NK-92 treated with Interleukin-12 subunit alpha and Interleukin-12 subunit beta, amount 100 ng/mL, for 24 hours (cell line): Measurements from ENCODE around the gene CLCN7.
"Not testable (repeated sequence)": the region's sequence is repeated elsewhere in the genome, so short reads cannot be mapped to it uniquely, and the experiment has no call there.

ENCODE experiments used
- DNase-seq: peaks from one replicate; lab custom pipeline; 2025; lab: John Stamatoyannopoulos, UW

CLCN7 gene

DNA sequence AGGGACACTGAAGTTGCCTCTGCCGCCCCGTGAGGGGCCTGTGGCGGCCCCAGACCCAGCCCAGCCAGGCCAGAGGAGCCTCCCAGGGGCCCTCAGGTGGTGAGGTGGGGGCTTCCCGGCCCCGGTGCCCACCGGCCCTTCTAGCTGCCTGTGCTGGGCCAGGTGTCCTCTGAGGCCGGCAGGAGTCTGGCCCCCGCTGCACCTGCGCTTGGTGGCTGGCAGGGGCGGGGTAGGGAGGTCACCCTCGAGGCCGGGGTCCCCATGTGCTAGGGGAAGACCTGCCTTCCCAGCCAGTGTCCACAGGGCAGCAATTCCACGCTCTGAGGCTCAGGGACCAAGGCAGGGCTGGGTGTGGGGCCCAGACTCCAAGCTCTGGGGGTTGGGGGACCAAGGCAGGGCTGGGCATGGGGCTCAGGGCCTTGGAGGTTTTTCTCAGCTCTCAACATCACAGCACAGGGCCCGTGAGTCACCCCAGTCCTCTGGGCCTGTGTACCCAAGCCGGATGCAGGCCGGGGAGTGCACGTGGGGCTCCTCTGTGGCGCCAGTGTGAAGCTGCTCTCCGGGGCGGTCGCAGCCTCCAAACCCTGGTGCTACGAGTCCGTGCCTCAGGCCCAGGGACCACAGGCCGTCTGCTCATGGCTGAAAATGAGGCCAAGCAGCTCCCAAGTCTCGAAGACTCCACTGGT lies 29.2 kb downstream of the CLCN7 start:
- no peak for DNase-seq

DNA sequence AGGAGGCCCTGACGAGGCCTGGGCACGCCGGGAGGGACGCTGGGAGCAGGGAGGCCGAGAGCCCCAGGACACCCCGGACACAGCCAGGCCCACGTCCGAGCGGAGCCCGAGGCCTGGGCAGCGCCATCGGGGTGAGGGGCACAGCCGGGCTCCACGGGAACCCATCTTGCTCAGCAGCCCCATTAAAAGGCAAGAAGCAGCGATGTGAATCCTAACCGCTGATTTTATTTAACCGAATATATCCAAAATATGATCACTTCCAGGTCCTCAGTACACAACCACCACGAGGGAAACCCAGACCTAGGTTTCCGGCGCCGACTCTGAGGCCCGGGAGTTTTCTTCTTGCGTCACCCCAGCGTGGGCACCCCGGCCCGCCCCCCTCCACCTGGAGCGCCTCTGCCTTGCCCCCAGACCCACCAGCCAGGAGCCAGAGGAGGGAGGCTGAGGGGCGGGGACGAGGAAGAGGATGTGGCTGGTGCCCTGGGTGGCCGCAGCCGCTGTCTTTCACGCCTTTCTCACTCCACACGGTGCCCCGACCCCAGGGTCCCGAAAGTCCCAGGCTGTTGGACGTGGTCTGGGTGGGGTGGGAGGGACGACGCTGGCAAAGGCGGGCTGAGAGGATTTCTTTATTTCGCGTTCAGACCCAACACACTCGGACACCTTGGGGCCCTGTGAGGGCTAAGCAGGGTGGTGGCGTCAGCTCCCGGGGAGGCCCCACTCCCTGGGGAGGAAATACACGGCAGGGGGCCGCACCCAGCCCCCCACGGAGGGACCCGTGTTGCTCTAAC lies 29.9 kb downstream of the CLCN7 start:
- DNase-seq: no peak

DNA sequence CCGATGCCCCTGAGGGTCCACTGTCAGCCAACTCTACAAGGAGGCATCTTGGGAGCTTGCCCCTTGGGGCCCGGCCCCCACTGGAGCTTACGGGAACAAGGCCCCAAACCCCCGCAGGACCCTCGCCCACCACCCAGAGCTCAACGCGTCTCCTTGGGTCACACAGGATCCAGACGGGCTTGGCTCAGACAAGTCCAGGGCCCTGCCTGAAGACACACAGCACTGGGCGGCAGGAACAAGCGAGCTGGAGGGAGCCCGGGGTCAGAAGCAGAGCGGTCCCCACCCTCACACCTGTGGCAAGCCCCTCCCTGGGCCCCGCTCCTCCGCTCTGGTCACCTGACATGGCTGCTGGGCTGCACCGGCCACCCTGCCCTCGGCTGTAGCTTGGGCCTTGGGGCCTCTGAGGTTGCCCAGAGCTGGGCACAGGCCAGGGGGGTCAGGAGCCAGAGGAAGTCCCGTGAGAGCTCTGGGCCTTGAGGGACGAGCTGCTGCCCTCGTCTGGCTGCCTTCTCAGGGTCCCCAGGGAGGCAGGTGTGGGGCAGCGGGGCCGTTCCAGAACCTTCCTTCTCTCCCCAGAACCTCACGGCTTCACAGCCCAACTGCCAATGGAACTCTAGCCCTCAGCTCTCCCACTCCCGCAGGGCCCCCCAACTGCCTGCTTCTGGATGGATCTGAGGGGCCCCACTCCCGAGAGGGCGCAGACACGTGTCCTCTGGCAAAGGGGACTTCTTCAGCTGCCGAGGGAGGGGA lies 30.7 kb downstream of the CLCN7 start, which contains the start of gene CCDC154:
TSS of gene CCDC154 (minus strand) at position 577 of the 750 bp plus-strand sequence. CDS start at position 343, 234 bp downstream.
- DNase-seq: no peak

DNA sequence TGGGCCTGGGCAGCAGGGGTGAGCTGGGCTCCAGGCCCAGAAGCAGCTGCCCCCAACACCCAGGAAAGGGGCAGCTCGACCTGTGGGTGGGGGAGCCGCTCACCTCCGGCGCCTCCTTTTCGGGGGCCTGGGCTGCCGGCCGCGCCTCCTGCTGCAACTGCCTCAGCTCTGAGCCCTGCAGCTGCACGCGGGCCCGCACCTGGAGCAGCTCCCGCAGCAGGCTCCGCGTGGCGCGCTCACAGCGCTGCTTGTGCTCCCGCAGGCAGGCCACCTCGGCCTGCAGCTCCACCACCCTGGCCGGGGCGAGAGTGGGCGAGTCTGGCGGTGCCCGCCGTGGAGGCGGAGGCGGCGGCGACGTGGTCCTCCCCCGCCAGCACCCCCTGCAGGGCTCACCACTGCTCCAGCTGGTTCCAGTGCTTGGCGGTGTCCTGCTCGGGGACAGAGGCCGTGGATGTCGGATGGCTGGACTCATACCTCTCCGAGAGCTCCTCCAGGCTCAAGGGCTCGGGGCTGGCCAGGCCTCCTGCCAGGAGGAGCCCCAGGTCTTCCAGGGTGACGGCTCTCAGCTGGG lies 31.3 kb downstream of the CLCN7 start:
- no peak for DNase-seq

DNA sequence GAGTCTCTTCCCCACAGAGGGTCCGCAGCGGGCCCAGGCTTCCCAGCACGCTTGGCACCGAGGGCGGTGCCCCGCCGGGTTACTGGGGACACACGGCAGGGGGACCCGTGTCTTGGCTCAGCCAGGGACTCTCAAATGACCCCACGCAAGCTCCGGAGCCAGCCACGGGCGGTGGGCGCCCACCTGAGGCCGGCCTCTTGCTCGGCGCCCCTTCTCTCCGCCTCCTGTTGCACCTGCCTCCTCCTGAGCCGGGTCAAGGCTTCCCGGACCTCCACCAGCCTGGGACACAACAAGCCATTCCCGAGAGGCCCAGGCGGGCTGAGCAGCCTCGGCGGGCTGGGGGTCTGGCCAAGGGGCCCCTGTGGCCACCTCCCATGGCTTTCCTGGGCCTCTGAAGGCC lies 32.1 kb downstream of the CLCN7 start:
- no peak for DNase-seq

DNA sequence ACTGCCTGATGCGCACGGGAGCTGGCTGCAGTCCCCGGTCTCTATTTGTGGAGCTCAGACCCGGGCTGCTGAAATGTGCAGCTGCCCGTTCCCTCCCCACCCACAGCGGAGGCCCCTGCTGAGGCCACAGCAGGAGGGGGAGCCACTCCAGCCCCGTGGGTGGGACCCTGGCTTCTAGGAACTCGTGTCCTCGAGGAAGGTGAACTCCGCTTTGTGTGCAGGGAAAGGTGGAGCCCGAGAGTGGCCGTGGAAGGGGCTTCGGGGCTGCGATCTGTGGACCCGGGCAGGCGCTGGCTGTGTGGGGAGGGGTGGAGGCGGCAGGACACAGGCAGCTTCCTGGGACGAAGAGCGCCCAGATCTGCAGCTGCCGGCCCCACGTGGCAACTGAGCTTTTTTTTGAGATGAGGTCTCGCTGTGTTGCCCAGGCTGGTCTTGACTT lies 33.4 kb downstream of the CLCN7 start:
- no peak for DNase-seq

DNA sequence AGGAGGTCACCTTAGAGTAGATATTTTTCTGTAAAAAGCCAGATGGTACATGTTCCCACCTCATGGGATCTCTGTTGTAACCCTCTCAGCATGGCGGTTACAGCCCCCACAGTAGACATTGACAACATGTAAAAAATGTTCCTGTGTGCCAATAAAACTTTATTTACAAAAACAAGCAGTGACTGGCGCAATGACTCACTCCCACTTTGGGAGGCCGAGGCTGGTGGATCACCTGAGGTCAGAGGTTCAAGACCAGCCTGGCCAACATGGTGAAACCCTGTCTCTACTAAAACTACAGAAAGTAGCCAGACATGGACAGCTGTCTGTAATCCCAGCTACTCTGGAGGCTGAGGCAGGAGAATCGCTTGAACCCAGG lies 35.1 kb downstream of the CLCN7 start:
- not testable (repeated sequence) for DNase-seq

DNA sequence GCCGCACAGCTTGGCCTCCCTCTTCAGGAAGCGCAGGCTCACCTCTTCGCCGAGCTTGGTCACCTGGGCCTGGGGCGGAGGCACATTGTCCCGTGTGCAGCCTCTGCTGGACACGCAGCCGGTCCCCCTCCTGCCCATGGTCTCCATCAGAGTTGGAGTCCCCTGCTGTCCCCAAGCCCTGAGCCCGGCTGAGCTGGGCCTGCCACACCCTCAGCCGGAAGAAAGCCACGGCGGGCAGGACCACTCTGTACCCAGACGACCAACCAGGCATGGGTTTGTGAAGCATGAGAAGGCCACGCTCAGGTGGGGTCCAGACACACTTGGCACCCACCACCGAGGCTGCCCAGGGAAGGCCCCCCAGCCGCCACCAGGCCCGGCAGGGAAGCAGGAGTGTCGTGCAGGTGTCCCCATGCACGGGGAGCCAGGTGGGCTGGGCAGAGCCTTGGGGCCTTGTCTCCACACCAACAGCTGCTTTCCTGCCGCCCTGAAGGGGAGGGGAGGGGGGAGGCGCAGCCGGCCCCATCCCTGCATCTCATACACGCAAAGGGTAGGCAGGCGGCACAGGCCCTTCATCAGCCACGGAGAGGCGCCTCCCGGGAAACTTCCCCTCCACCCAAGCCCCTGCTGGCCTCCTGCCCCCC lies 35.6 kb downstream of the CLCN7 start:
- no peak for DNase-seq

DNA sequence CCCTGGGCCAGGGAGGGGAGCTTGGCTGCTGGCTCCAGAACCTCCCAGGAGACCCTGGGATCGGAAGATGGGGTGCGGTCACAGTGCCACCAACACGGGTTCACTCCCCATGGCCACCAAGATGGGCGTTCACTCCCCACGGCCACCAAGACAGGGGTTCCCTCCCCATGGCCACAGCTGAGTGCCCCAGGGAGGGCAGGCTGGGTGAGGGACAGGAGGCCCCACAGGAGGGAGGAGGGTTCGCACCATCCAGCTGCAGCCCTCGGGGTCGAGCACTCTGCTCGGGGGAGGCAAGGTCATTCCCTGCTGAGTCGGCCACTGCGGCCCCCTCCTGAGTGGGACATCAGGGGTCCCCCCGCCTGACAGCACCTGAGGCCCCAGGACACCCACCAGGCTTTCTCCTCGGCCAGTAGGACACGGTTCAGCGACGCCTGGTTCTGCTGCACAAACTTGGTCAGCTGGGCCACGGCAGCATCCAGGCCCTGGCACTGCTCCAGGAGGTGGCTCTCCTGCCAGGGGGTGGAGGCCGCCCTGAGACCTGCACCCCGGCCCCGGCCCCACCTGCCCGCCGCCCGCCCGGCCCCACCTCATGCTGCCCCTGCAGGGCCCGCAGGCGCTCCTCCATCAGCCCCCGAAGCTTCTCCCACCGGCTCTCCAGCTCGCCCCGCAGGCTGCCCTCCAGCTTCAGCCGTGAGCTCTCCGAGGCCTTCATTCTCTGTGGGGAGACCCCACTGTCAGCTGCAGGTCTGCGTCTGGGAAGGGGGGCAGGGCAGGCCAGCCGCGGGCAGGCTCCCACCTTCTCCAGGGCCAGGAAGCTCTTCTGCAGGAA lies 36.4 kb downstream of the CLCN7 start:
- no peak for DNase-seq

DNA sequence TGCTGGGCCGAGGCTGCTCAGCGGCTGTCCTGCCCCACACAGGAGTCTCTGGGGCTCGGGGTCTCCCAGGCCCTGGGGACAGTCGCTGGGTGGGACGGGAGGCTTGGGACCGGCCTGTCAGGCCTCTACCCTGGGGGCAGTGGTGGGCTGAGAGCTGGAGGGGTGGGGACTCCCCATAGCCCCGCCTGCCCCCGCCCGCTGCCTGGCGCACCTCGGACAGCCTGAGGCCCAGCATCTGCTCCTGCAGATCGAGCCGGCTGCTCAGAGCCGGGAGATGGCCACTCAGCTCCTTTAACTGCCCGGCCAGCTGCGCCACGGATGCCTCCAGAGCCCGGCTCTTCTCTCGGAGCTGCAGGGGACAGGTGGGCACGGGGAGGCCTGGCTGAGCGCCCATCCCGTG lies 37.2 kb downstream of the CLCN7 start:
- DNase-seq: no peak

DNA sequence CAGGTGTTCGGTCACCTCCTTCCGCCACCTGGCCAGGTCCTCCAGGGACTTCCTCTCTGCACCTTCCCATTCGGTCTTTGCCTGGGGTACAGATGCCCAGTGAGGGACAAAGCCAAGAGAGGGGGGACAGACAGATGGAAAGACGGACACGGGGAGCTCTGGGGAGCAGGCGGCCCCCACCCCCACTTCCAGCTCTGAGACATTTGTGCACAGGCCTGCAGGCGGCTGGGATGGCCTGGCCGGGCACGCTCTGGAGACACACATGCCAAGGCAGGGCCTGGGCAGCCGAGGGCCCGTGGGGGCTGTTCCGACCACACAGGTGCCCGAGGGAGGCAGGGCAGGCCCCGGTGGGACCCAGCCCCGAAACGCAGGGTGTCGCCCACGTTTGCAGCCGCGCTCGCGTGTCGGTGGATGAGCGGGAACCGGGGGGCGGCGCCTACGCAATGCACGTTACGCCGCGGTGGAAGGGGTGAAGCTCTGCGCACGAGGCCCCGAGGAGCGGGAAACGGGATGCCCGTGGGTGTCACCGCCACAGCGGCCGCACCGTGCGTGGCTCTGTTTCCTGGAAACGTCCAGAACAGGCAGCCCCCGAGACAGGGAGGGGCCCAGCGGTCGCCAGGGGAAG lies 38.0 kb downstream of the CLCN7 start:
- no peak for DNase-seq

DNA sequence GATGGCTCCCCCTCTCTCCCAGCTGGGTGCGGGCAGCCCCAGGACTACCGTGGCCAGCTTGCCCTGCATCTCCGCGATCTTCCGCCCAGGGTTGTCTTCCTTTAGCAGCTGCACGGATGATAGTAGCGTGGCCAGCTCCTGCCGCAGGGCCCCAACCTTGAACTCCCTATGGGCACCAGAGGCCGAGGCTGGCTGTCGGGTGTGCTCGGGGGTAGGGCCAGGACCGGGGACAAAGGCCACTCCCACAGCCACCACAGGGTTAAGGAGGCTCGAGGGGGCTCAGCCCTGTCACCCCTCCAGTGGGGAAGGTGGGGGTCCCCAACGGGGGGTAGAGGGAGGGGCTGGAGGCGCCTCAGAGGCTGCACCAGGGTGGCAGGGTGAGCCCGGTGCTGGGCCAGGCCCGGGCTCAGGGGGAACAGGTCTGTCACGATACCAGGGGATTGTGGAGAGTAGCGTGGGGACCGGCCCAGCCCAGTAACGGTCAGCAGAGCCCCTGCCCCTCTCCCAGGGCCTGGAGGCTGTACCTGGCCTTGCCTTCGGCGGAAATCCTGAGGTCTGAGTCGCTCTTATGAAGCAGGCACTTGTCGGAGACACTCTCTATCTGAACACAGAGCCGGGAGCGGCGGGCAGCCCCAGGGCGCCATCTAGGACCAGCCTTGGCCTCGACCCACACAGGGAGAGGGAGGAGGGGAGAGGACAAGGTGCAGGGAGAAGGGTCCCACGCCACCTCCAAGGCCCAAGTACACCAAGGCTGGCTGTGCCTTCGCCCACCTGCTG lies 38.7 kb downstream of the CLCN7 start:
- no peak for DNase-seq

DNA sequence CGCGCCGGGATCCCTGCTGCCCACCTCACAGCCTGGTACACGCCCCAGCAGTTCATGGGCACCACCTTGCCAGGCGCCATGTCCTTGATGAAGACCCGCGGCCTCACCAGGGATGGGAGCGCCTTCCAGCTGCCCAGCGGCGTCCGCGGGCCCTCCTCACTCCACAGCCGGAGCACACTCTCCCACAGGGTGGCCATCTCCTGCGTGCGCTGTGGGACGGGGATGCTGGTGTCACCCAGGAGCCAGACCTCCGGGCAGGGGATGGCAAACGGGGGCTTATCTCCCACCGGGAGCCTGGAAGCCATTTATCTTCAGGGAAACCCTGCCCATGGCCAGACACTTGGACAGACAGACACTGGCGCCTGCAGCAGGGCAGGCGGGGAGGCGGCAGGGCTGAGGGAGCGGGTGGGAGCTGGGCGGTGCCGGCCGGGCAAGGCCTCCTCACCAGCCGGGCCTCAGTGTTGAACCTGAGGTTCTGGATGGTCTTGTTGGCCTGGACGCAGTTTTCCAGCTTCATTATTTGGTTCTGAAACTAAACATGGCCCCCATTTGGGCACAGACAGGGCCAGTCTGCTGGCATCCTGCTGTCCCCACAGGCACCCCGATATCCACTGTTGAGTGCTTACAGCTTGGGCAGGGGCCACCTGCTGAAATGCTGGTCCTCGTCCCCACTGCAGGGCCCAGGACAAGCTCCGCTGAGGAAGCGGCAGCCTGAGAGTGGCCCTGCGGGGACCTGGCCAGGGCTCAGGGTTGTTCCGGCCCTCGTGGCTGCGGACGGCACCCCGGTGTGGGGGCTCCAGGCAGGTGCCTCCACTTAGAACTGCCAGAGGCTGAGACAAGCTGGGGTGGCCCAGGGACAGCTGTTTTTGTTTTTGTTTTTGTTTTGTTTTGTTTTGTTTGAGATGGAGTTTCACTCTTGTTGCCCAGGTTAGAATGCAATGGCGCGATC lies 39.9 kb downstream of the CLCN7 start:
- DNase-seq: no peak

DNA sequence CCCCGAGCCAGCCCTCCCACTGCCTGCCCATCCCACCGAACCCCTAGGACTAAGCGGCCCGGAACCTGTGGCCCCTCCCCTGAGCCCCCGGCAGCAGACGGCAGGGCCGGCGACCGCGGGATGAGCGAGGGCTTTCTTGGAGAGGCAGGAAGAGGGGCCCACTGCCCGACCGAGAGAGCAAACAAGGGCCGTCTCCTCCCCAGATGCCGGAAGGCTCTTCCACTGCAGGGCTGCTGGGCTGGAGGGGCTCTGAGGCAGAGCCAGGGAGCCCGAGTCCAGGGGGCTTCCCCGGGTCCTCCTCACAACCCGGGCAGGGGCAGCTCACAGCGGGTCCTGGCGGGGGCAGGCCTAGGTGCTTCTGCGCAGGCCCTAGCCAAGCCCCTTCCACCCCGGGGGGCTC lies 41.1 kb downstream of the CLCN7 start:
- no peak for DNase-seq

DNA sequence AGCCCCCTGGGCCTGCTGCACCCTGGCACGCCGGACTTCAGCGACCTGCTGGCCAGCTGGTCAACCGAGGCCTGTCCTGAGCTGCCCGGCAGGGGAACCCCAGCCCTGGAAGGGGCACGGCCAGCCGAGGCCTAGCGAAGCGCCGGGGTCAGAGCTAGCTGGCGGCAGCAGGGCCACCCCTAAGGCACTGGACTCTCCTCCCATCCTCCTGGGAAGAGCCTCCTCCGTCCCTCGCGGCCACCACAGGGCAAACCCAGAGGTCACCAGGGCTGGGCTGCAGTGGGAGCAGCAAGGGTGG lies 41.6 kb downstream of the CLCN7 start:
- DNase-seq: no peak

DNA sequence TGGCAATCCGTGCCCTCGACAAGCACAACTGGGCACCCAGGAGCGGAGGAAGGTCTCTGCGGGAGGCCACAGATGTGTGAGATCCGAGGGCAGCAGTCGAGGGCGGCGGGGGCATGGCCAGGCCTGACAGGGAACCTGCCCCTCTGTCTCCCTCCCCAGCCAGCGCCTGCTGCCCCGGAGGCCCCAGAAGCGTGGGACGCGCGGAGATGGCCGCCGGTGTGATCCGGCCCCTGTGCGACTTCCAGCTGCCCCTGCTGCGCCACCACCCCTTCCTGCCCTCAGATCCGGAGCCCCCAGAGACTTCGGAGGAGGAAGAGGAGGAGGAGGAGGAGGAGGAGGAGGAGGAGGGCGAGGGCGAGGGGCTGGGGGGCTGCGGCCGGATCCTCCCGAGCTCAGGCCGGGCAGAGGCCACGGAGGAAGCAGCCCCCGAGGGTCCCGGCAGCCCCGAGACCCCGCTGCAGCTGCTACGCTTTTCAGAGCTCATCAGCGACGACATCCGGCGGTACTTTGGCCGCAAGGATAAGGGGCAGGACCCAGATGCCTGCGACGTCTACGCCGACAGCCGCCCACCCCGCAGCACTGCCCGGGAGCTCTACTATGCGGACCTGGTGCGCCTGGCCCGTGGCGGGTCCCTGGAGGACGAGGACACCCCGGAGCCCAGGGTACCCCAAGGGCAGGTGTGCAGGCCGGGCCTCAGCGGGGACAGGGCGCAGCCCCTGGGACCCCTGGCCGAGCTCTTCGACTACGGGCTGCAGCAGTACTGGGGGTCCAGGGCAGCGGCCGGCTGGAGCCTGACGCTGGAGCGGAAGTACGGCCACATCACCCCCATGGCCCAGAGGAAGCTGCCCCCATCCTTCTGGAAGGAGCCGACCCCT lies 42.2 kb downstream of the CLCN7 start:
- no peak for DNase-seq

DNA sequence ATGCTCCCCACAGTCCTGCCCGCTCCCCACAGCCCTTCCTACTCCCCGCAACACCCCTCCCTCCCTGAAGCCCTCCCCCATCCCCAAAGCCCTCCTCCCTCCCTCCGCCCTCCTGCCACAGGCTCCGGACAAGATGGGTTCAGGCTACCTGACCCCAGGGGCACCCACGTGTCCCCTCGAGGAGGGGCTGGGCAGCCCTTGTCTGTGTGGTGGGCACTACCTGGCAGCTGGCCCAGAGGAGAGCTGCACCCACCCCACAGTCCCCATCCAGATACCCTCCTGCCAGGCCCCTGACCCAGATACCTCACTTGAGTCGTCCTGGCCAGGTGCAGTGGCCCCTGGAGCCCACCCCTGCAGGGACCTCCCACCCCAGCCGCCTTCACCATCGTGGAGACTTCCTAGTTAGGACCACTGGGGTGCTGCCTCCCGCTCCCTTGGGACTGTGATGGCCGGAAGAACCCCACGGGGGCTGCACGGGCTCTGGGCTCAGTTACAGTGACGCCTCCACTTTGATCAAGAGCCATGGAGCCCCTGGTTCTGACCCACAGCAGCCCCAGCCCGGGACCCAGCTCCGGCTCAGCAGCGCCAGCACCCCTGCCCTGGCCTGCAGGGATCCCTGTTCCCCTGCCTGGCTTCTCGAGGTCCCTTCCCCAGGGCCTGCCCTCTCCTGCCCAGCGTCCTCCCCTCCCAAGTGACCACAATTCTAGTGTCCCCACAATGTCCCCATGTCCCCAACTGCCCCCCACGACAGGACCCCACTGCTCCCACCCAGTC lies 43.1 kb downstream of the CLCN7 start:
- no peak for DNase-seq
